ENCODE measurements around the gene PPM1L. TPM values are rescaled to one million over a fixed set of nuclear protein-coding genes. Genes with fewer than 3 reads are reported as not detected.

The PPM1L gene
- 1.9 and 7.0 TPM in 2 replicates for total RNA-seq

DNA sequence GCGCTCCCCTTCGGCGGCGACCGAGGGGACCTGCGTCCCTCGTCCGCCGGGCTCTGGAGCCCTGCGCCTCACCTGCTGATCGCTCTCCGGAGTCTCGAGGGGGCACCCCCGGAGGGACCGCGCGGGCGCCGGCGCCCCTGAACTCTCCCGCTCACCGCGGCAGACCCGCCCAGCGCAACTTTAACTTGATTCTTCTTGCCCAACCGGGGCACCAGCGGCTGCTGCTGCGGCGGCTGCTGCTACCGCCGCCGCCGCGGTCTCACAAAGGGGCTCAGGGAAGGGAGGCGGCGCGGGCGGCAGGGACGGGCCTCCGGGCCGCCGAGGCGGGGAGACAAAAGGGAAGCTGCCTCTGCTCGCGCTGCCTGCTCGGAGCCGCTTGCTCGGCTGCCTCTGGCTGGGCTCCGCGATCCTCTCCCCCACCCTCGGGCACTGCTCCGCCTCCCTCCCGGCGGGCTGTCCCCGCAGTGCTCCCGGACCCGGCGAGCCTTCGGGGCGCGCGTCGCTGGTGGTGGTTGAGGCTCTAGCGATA lies at the start of gene PPM1L:
PPM1L (plus strand) TSS at position 456 of the 529 bp plus-strand sequence.

DNA sequence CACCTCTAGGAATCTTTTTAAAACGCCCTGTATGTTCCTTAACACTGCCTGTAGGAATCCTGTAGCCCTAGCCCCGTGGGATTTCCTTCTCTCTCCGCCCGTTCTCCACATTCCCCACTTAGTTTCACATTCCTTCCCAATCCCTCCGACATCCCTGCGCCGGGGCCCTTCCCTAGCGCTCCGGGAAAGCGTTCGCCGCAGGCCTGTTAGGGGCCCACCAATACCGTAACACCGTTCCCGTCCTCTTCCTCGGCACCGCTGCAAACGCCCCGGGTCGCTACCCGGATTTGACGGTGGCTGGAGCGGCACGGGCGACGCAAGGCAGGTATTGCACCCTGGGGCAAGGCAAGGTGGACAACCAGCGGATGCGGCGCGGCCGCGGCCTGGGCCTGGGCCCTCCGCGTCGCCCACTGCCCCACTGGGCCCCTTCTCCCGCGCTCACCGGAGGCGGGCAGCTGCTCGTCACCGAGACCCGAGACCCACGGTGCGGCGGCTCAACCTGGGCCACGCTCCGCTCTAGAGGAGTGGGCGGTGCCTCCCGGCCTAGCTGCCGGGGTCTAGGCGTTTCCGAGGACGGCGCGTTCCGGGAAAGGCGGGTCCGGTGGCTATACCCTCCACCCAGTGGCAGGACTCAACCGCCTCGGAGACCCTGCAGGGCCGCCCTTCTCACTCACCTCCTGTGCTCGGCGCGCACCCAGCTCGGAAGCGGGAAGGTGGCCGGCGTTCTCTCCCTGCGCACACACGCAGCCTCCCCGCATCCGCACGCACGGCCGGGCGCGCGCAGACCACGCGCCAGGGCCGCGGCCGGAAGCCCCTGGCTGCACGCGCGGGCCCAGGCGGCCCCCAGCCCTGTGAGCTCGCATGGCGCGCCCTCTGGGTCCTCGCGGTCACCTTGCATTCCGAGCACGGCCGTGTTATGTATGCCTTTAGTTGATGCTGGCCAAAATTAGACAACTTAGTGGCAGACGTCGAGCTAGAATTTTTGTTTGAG lies 348.8 kb downstream of the PPM1L start, which contains the start of gene B3GALNT1:
B3GALNT1 (minus strand) TSS at position 789 of the 991 bp plus-strand sequence. CDS start 18,595 bp downstream, outside the sequence.

Other genes with a start within 250 kb of the PPM1L start
- 32.0 and 33.0 TPM in 2 replicates for gene KPNA4, start 190.7 kb upstream of the PPM1L start, total RNA-seq
- gene ARL14, start 79.1 kb upstream of the PPM1L start, total RNA-seq, result under 0.01 and 0.24 TPM in 2 replicates